Measurements from ENCODE around the gene SPINK4. TPM values are rescaled to one million over a fixed set of nuclear protein-coding genes. Genes with fewer than 3 reads are reported as not detected.

SPINK4 gene
- total RNA-seq, 1 experiment from 2014 or later = not detected

DNA sequence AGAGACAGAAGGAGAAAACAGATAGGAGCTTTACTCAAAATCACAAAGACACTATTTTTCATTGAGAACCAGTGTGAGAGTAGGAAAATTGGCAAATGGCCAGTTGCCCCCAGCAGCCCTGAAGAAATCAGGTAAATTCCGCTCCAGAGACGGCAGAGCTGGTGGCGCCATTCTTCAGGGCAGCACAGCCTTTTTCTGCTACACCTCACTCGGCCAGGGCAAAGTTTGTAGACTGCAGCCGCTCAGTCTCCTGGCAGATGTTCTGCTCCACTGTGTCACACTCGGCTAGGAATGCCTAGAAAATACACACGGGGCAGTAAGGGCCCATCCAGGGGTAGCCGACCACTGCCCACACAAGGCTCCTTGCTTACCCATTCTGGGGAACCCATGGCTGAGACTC is 15.0 kb downstream of the SPINK4 start:
- BruUV-seq (replicated peaks) = no TSS peak
- Mint-ChIP-seq H3K27ac (ENCODE audit: unreplicated experiment) (no peak overlapping the region), H3K36me3 (ENCODE audit: insufficient read depth, unreplicated experiment) (peaks cover 36% of the 10 kb centered on the region), H3K4me1 (ENCODE audit: low read depth, unreplicated experiment) (no peaks in the 10 kb centered on the region), H3K27me3 (ENCODE audit: unreplicated experiment) (no peaks in the 10 kb centered on the region), H3K4me3 (ENCODE audit: low read depth, unreplicated experiment) (no peak overlapping the region), H3K9me3 (ENCODE audit: low read depth, unreplicated experiment) (no peaks in the 10 kb centered on the region)
- no peak for DNase-seq
- TF ChIP-seq, protein P1, sequence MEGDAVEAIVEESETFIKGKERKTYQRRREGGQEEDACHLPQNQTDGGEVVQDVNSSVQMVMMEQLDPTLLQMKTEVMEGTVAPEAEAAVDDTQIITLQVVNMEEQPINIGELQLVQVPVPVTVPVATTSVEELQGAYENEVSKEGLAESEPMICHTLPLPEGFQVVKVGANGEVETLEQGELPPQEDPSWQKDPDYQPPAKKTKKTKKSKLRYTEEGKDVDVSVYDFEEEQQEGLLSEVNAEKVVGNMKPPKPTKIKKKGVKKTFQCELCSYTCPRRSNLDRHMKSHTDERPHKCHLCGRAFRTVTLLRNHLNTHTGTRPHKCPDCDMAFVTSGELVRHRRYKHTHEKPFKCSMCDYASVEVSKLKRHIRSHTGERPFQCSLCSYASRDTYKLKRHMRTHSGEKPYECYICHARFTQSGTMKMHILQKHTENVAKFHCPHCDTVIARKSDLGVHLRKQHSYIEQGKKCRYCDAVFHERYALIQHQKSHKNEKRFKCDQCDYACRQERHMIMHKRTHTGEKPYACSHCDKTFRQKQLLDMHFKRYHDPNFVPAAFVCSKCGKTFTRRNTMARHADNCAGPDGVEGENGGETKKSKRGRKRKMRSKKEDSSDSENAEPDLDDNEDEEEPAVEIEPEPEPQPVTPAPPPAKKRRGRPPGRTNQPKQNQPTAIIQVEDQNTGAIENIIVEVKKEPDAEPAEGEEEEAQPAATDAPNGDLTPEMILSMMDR (IDR thresholded peaks at IDR 0.05; ENCODE audit: unreplicated experiment) = no peak
- intact Hi-C loops (cut with micrococcal nuclease; ENCODE audit: unreplicated experiment) = no loop called here
- CTCF ChIA-PET = no interaction called here

DNA sequence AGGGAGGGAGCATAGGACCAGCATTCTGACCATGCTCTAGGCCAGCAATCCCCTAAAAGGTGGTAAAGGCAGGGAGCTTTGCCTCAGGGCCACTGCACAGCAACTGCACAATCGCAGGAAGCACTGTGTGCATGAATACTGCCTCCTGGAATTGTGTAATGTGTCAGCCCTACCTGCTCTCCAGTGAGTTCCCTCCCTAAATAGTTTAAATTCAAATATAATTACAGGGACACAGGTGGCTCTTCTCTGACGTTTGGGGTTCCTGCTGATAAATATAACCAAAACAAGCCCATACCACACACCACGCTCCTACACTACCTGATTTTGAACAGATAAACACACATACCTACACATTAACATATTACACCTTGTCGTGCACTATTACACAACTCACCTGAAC is 15.5 kb downstream of the SPINK4 start:
- no TSS peak for BruUV-seq (replicated peaks)
- Mint-ChIP-seq H3K27me3 (ENCODE audit: unreplicated experiment) (no peaks in the 10 kb centered on the region), H3K9me3 (ENCODE audit: low read depth, unreplicated experiment) (no peaks in the 10 kb centered on the region), H3K4me3 (ENCODE audit: low read depth, unreplicated experiment) (no peak overlapping the region), H3K4me1 (ENCODE audit: low read depth, unreplicated experiment) (no peaks in the 10 kb centered on the region), H3K27ac (ENCODE audit: unreplicated experiment) (no peak overlapping the region), H3K36me3 (ENCODE audit: insufficient read depth, unreplicated experiment) (peaks cover 38% of the 10 kb centered on the region)
- no peak for DNase-seq
- TF ChIP-seq, protein P1 (IDR thresholded peaks at IDR 0.05; ENCODE audit: unreplicated experiment) = no peak
- CTCF ChIA-PET = no interaction called here
- intact Hi-C loops (cut with micrococcal nuclease; ENCODE audit: unreplicated experiment) = no loop called here

DNA sequence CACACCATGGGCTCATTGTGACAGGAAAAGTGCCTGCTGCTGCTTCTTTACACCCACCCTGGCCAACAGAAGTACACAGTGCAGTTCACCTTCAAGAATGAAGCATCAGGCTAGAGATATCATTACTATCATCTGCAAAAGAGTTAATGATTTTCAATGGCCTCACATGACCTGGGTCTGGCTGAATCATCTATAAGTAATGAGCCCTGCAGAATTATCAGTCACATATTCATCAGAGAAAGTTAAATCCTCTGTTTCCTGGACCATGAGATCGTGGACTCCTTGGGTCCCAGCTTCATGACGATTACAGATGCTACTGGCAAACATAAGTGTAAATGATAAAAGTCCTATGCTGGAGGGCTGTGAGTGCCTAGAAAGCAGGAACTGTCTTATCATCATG is 16.3 kb downstream of the SPINK4 start:
- BruUV-seq (replicated peaks) = no TSS peak
- Mint-ChIP-seq H3K4me3 (ENCODE audit: low read depth, unreplicated experiment) (no peak overlapping the region), H3K4me1 (ENCODE audit: low read depth, unreplicated experiment) (no peaks in the 10 kb centered on the region), H3K9me3 (ENCODE audit: low read depth, unreplicated experiment) (no peaks in the 10 kb centered on the region), H3K27ac (ENCODE audit: unreplicated experiment) (no peak overlapping the region), H3K36me3 (ENCODE audit: insufficient read depth, unreplicated experiment) (peaks cover 41% of the 10 kb centered on the region), H3K27me3 (ENCODE audit: unreplicated experiment) (no peaks in the 10 kb centered on the region)
- CTCF ChIA-PET = no interaction called here
- DNase-seq = no peak
- intact Hi-C loops (cut with micrococcal nuclease; ENCODE audit: unreplicated experiment) = no loop called here
- TF ChIP-seq, protein P1 (IDR thresholded peaks at IDR 0.05; ENCODE audit: unreplicated experiment) = no peak

DNA sequence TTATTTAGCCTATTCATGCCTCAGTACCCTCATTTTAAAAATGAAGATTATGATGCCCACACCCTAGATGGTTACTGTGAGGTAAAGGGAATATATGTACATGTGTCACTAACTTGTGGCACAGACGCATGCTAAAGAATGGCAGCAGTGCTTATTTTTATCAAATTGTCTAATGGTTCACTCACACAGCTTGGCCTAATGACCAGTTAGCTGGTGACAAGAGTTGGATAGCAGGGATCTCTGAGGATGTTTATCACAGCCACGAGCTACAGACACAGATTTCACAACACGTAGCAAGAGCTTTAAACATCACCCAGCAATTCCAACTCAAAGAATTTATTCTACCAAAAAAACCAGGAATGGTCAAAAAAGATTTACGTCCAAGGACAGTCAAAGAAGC is 17.3 kb downstream of the SPINK4 start:
- no peak overlapping the region for H3K4me3 Mint-ChIP-seq (ENCODE audit: low read depth, unreplicated experiment)
- intact Hi-C loops (cut with micrococcal nuclease; ENCODE audit: unreplicated experiment) = no loop called here
- H3K27ac Mint-ChIP-seq (ENCODE audit: unreplicated experiment) = no peak overlapping the region
- no peaks in the 10 kb centered on the region for H3K4me1 Mint-ChIP-seq (ENCODE audit: low read depth, unreplicated experiment)
- no peaks in the 10 kb centered on the region for H3K9me3 Mint-ChIP-seq (ENCODE audit: low read depth, unreplicated experiment)
- H3K27me3 Mint-ChIP-seq (ENCODE audit: unreplicated experiment) = no peaks in the 10 kb centered on the region
- TF ChIP-seq, protein P1 (IDR thresholded peaks at IDR 0.05; ENCODE audit: unreplicated experiment) = no peak
- H3K36me3 Mint-ChIP-seq (ENCODE audit: insufficient read depth, unreplicated experiment) = peaks cover 41% of the 10 kb centered on the region
- no peak for DNase-seq
- BruUV-seq (replicated peaks) = no TSS peak
- CTCF ChIA-PET = no interaction called here

DNA sequence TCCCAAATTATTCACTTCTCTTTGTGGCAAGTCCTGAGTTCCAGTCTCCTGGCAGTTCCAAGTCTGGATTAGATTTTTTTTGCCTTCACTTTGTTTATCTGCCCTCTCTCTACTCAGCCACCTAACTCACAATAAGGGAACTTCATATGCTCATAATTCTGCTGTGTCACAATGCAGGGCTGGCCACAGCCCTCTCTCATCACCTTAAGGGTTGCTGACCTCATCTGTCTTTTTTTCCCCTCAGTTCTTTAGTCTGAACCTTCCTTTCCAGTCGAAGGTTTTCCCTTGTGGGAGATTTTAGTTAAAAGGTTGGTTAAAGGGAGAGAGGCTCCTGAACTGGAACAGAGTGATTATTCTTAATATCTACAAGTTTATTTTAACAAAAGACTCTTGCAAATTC is 20.4 kb downstream of the SPINK4 start:
- TF ChIP-seq, protein P1 (IDR thresholded peaks at IDR 0.05; ENCODE audit: unreplicated experiment) = no peak
- H3K4me3 Mint-ChIP-seq (ENCODE audit: low read depth, unreplicated experiment) = no peak overlapping the region
- intact Hi-C loops (cut with micrococcal nuclease; ENCODE audit: unreplicated experiment) = no loop called here

More for the DNA sequence above, 20.4 kb downstream of the SPINK4 start:
- no peaks in the 10 kb centered on the region for H3K27me3 Mint-ChIP-seq (ENCODE audit: unreplicated experiment)
- peaks cover 11% of the 10 kb centered on the region for H3K4me1 Mint-ChIP-seq (ENCODE audit: low read depth, unreplicated experiment)
- no peaks in the 10 kb centered on the region for H3K9me3 Mint-ChIP-seq (ENCODE audit: low read depth, unreplicated experiment)
- CTCF ChIA-PET = no interaction called here
- no peak for DNase-seq
- H3K36me3 Mint-ChIP-seq (ENCODE audit: insufficient read depth, unreplicated experiment) = peaks cover 66% of the 10 kb centered on the region
- no peak overlapping the region for H3K27ac Mint-ChIP-seq (ENCODE audit: unreplicated experiment)
- no TSS peak for BruUV-seq (replicated peaks)
